HG02973 (cell line): Measurements from ENCODE around the gene LMAN1L.

ENCODE experiments used
- ATAC-seq: cut with Tn5 transposase; IDR thresholded peaks from one replicate; pipeline ENCODE4 v1.9.1; 2021; ENCODE audit warnings: moderate library complexity; ENCODE audit not compliant: unreplicated experiment

LMAN1L gene

GRCh38 chr15:74854453-74855022 lies 41.9 kb downstream of the LMAN1L start:
- ATAC-seq = no peak

- ATAC-seq = no peak
These were observed 43.2 kb downstream of the LMAN1L start for GRCh38 chr15:74855857-74856256.

GRCh38 chr15:74856537-74856936 lies 43.9 kb downstream of the LMAN1L start:
- no peak for ATAC-seq

GRCh38 chr15:74857082-74857655 lies 44.5 kb downstream of the LMAN1L start:
- ATAC-seq = peak; percentile 72

DNA sequence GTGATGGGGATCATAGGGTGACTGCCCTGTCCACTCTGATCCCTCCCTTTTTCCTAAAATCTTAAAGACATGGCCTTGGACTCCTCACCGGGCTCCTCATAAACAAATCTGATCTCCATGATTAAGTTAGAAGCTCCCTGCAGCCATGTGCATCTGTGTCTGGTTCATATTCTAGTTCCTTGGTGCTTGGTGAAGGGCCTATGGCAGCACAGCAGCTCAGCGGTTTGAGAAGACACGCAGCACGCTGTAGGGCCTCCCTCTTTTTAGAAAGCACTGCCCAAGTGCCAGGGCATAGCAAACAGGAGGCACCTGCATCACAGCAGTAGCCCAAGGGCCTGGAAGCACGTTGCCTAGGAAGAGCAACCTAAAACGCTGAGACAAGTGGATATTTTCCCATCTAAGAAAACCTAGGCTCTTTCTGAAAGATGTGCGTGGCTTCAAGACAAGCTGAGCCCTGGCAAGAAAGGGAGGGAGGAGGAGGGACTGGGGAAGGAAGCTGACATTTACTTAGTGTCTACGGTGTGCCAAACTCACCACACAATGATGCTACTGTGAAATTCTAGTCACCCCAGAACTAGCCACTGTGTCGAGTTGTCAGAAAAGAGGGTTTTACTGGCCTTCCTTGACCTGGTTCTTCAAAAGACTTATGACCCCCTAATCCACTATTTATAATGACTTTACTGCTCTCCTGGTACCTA lies 45.2 kb downstream of the LMAN1L start:
- no peak for ATAC-seq

DNA sequence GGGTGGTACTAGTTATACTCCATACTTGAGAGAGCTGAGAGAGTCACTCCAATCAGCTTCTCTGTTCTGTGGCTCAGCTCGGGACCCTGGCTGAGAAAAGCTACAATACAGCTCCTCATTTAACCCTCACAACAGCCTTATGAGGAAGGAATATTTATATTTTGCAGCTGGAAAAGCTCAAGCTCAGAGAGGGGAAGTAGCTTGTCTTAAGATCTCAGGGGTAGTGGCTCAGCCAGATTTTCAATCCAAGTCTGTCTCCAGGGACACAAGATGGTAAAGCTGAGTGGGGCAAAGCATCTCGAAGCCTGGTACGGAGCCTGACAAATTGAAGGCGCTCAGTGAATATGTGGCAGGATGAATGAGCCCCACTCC lies 45.7 kb downstream of the LMAN1L start:
- ATAC-seq = no peak

DNA sequence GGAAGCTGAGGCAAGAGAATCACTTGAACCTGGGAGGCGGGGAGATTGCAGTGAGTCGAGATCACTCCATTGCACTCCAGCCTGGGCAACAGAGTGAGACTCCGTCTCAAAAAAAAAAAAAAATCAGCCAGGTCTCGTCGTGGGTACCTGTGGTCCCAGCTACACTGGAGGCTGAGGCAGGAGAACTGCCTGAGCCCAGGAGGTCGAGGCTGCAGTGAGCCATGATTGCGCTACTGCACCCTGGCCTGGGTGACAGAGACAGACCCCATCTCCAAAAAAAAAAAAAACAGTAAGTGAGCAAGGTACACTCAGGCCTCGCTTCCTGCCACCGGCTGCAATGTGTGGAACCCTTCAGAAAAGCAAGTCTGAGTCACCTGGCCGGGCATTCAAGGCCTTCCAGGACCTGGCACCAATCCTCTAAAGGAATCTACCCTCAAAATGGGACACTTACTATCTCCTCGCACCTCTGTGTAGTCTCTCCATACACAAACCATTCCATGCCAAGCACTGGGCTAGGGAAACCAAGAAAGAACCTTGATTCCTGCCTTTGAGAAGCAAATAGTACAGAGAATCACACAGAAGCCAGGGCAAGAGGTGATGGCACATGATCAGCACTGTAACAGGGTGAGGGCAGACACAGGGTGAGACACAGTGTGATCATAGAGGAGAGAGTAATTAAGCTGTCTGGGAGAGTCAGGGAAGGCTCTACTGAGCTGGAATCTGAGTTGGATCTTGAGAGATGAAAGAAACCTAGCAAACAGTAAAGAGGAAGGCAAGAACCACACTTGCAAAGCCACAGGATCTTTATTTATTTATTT lies 50.8 kb downstream of the LMAN1L start:
- ATAC-seq = no peak

DNA sequence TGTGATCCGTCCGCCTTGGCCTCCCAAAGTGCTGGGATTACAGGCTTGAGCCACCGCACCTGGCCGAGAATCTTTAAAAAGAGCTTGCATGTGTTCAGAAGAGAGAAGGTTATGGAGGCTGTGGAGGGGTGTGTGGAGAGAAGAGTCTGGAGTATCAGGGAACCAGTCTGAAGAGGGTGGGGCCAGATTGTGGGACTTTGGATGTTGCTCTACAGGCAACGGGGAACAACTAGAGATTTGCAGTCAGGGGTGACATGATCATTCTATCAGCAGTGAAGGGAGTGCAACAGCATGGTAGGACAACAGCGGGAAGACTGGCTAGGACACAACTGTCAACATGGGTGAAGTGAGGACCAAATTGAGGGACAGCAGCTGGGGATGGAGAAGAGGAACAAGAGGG lies 51.7 kb downstream of the LMAN1L start:
- ATAC-seq = no peak

GRCh38 chr15:74865316-74865715 lies 52.7 kb downstream of the LMAN1L start:
- no peak for ATAC-seq

DNA sequence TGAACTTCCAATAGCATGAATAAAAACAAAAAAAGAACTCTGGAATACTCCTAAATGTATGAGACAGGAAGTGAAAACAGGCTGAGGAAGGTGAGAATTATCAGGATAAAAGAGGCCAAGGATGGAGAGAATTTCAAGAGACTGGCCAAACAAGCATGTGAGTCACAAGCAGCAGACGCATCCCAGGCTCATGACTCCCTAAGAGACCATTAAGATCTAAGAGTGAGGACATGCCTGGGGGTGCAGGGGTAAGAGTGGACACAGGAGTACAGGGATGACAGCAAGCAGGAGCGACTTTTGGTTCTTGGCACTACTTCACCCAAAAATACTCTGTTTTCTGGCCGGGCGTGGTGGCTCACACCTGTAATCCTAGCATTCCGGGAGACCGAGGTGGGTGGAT lies 53.5 kb downstream of the LMAN1L start:
- no peak for ATAC-seq

GRCh38 chr15:74867466-74868038 lies 54.9 kb downstream of the LMAN1L start:
- no peak for ATAC-seq

DNA sequence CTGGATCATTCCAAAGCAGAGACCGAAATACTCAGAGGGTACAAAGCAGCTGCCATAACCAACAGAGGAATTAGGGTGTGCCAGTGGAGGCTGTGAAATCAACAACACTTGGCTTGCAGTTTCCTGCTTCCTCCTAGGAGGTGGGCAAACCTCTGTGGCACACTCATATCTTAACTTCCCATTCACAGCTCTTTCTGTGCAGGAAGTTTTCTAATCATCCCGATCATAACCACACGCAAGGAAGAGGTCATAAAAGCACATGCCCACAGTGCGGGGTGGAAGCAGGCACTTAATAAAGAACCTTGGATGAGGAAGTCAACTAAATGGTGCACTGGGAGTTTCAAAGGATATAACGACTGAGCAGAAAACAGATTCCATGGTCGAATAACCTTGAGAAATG lies 55.4 kb downstream of the LMAN1L start:
- no peak for ATAC-seq

DNA sequence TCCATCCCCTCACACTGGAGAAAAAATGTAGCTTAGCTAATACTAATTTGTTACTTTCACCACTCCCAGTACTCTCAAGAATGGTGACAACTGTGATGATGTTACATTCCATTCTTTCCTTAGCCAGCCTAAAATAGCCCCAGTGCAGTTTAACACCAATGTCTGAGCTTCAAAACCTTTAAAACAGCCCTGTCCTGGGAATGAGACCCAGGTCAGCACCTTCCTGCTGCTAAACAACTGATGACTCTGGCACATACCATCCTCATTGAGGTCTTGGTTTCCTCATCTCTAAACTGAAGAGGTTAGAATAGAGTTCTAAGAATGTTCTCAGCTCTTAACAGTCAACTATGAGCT lies 56.7 kb downstream of the LMAN1L start:
- no peak for ATAC-seq

- peak; percentile 59 for ATAC-seq
These were observed 57.2 kb downstream of the LMAN1L start for GRCh38 chr15:74869726-74870407.

- no peak for ATAC-seq
These were observed 58.0 kb downstream of the LMAN1L start for GRCh38 chr15:74870436-74871215.

- no peak for ATAC-seq
These were observed 60.0 kb downstream of the LMAN1L start for GRCh38 chr15:74872702-74873035.

GRCh38 chr15:74873036-74873755 lies 60.6 kb downstream of the LMAN1L start, which contains the start of gene SCAMP2:
Gene SCAMP2 (minus strand): TSS chr15:74873365. CDS start chr15:74873255, 110 bp downstream.
- ATAC-seq = peak; percentile 69

DNA sequence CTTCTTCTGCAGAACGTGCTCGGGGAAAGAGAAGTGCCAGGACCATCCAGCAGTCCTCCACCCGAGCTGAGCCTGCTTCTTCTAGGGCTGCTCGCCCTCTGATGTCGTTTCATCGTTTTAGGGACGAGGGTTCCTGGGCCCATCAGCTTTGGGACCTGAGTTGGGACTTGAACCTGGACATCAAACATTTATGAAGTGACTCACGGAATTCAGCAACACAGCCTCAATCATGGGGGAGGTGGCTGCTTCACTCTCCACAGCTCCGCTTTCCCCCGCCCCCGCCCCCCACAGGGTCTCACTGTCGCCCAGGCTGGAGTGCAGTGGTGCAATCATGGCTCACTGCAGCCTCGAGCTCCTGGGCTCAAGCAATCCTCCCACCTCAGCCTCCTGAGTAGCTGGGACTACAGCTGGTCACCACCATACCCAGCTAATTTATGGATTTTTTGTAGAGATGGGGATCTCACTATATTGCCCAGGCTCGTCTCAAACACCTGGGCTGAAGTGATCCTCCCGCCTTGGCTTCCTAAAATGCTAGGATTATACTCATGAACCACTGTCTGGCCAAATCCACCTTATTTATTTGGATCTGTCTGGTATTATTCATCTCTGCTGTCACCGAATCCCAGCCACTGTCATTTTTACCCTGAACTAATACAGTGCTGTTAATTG lies 61.3 kb downstream of the LMAN1L start:
- no peak for ATAC-seq
